Measurements from ENCODE around the gene LRRC34. TPM values are rescaled to one million over a fixed set of nuclear protein-coding genes. Genes with fewer than 3 reads are reported as not detected.

Gene LRRC34
- total and polyA plus RNA-seq, 12 donors: 0.66 to 4.4 (median 1.6) TPM

DNA sequence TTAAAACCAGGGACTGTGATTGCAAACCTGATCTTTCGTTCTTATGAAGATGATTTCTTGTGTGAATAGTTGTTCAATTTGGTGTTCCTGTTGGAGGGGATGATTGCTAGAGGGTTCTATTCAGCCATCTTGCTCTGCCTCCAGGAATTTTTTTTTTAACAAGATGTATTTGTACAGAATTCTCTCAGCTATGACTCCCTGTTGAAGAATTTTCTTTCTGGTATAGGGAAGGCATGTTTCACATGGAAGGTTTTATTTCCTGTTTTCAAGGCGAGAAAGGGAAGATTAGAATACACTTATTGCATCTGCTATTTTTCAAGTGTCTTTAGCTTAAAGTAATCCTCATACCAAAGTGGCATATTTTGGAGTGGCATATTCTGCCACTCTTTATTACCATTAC lies 5.6 kb upstream of the LRRC34 start:
- Histone ChIP-seq H3K4me3 (no peak overlapping the region), H3K36me3 (no peaks in the 10 kb centered on the region), H3K27ac (no peak overlapping the region), H3K9me3 (peaks cover 0 to 17% (median 4%) of the 10 kb centered on the region in 11 donors), H3K4me1 (peaks cover 0 to 7% (median 2%) of the 10 kb centered on the region in 9 donors), H3K27me3 (peaks cover 0 to 12% (median 4%) of the 10 kb centered on the region in 7 donors)
- no peak for DNase-seq
- intact Hi-C loops (cut with DNase I): no loop called here
- TF ChIP-seq, protein P1, sequence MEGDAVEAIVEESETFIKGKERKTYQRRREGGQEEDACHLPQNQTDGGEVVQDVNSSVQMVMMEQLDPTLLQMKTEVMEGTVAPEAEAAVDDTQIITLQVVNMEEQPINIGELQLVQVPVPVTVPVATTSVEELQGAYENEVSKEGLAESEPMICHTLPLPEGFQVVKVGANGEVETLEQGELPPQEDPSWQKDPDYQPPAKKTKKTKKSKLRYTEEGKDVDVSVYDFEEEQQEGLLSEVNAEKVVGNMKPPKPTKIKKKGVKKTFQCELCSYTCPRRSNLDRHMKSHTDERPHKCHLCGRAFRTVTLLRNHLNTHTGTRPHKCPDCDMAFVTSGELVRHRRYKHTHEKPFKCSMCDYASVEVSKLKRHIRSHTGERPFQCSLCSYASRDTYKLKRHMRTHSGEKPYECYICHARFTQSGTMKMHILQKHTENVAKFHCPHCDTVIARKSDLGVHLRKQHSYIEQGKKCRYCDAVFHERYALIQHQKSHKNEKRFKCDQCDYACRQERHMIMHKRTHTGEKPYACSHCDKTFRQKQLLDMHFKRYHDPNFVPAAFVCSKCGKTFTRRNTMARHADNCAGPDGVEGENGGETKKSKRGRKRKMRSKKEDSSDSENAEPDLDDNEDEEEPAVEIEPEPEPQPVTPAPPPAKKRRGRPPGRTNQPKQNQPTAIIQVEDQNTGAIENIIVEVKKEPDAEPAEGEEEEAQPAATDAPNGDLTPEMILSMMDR (IDR thresholded peaks at IDR 0.05): no peak
- WGBS, 2 donors: 82 to 88% methylated on average over 2 of the region's 2 CpGs
- ATAC-seq: no peak

DNA sequence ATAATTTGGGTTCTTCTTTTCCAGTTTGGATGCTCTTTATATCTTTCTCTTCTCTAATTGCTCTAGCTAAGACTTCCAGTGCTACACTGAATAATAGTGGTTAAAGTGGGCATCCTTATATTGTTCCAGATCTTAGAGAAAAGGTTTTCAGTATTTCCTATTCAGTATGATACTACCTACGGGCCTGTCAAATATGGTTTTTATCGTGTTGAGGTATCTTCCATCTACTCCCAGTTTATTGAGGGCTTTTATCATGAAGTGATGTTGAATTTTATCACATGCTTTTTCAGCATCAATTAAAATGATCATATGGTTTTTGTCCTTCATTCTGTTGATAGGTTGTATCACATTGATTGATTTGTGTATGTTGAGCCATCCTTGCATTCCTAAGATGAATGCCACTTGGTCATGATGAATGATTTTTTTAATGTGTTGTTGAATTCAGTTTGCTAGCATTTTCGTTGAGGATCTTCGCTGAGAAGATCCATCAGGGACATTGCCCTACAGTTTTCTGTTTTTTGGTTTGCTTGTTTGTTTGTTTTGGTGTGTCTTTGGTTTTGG lies 3.0 kb upstream of the LRRC34 start:
- no peak for DNase-seq
- ATAC-seq: no peak
- Histone ChIP-seq H3K27me3 (no peaks in the 10 kb centered on the region), H3K9me3 (peaks cover 0 to 17% (median 4%) of the 10 kb centered on the region in 11 donors), H3K27ac (no peak overlapping the region), H3K4me1 (peaks cover 0 to 29% (median 12%) of the 10 kb centered on the region in 9 donors), H3K4me3 (no peak overlapping the region), H3K36me3 (no peaks in the 10 kb centered on the region)
- WGBS, 2 donors: 91 to 94% methylated on average over 4 of the region's 4 CpGs
- intact Hi-C loops (cut with DNase I): no loop called here
- TF ChIP-seq, protein P1 (IDR thresholded peaks at IDR 0.05): no peak

DNA sequence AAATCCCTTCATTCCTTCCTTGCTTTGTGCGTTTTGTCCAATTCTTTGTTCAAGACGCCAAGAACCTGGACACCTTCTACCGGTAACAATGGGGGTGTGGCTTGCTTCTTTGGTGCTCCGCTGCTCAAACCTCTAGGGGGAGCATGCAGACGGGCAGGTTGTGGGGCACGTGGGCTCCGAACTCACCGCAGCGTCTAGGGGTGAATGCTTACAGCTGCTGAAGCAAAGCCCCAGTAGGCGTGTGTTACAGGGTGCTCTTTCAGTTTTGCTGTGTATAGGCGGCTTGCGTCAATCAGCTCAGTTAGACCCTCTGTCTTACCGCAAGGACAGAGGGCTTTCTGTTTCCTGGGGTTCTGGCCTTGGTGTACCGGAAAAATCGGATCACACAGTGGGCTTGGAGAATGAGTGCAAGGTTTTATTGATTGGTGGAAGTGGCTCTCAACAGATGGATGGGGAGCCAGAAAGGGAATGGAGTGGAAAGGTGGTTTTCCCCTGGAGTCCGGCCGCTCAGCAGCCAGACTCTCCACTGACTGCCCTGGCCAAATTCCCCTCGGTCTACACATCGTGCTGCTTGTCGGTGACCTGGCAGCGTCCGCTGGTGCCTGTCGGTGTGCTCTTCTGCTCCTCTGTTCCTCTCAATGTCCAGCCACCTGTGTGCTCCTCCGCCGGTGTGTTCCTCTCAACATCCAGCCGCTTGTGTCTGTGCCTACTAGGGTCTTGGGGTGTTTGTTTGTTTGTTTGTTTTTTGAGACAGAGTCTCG lies 1.2 kb upstream of the LRRC34 start:
- intact Hi-C loops (cut with DNase I): no loop called here

DNA sequence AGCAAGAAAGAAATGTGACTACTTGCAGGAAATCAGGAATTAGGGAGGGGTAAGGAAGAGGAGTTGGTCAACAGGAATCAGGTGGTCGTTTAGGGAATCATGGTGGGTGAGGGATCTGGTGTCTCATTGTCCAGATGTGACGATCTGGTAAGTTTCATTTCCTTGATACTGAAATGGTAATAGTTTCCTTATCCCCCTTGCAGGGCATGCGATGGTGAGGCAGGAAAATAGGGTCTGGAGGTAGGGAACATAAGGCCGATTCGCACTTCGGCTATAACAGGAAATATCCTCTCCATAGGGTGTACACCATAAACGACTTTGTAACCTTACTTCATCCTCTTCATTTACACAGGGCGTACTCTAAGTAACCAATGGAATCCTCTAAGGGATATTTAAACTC lies 574 bp upstream of the LRRC34 start:
- no peak for DNase-seq
- no peaks in the 10 kb centered on the region for H3K36me3 ChIP-seq
- H3K4me3 ChIP-seq: peak overlapping the region; percentile 8 to 77 (median 62)
- no peaks in the 10 kb centered on the region for H3K27me3 ChIP-seq
- peaks cover 0 to 29% (median 12%) of the 10 kb centered on the region in 9 donors for H3K4me1 ChIP-seq
- ATAC-seq: no peak
- H3K9me3 ChIP-seq: peaks cover 0 to 17% (median 4%) of the 10 kb centered on the region in 11 donors
- no peak overlapping the region for H3K27ac ChIP-seq
- 43 to 57% methylated on average over 8 of the region's 8 CpGs for WGBS, 2 donors
- TF ChIP-seq, protein P1 (IDR thresholded peaks at IDR 0.05): no peak
- intact Hi-C loops (cut with DNase I): no loop called here

More for the DNA sequence above, 1.2 kb upstream of the LRRC34 start:
- TF ChIP-seq, protein P1 (IDR thresholded peaks at IDR 0.05): peak in 3 of 9 donors; percentile 26 to 41 (median 33)
- Histone ChIP-seq H3K4me3 (peak overlapping the region in 9 of 10 donors; percentile 8 to 77 (median 66)), H3K36me3 (no peaks in the 10 kb centered on the region), H3K9me3 (peaks cover 0 to 17% (median 4%) of the 10 kb centered on the region in 11 donors), H3K27ac (no peak overlapping the region), H3K27me3 (no peaks in the 10 kb centered on the region), H3K4me1 (peaks cover 0 to 29% (median 12%) of the 10 kb centered on the region in 9 donors)
- no peak for DNase-seq
- WGBS, 2 donors: 64 to 68% methylated on average over 27 of the region's 27 CpGs
- ATAC-seq: peak in 1 of 8 donors; percentile 6

All from heart right ventricle (tissue), 16 donors.